ENCODE measurements around the gene CRISP3. TPM values are rescaled to one million over a fixed set of nuclear protein-coding genes. Genes with fewer than 3 reads are reported as not detected.

The CRISP3 gene, protein sequence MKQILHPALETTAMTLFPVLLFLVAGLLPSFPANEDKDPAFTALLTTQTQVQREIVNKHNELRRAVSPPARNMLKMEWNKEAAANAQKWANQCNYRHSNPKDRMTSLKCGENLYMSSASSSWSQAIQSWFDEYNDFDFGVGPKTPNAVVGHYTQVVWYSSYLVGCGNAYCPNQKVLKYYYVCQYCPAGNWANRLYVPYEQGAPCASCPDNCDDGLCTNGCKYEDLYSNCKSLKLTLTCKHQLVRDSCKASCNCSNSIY
- total RNA-seq (2022; extraction: Qiagen RNA extraction) = not detected in 5 replicates

DNA sequence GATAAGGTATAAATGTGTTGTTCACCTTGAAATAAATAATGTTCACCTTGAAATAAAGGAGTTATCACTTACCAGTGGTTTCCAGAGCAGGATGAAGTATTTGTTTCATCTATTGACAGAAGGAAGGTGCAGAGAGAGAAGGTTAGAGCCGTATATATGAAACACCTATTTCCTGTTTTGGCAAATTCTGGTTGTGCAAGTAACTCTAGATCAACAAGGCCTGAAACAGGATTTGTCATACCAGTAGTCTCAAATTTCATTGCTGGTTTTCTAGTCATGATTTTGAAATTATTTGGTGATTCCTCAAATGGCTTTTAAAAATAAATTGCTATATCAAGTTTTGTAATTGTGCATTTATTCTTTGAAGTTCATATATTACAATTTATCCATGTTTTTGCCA is at the start of gene CRISP3:
Gene CRISP3 (minus strand): TSS at position 130 of the 400 bp plus-strand sequence. CDS start 21 bp downstream, at position 109.

DNA sequence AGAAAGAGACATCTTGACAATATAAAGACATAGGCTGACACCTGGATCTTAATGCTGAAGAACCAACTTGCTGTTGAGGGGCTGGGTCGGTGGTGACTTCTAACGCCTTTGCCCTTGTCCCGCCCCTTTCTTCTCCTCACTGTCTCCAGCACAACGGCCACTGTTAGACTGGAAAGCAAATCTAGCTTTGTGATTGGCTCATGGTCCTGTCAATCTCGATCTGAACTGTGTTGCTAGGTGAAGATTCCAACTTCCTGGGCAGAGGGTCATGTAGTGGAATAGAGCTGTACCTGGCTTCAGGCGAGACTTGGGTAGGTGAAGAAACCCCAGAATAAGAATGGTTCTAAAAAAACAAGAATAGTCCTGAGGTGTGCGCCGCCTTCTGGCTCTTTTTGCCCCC is 43.0 kb upstream of the CRISP3 start, which contains the start of gene PGK2:
Gene PGK2 (minus strand): TSS at position 110 of the 400 bp plus-strand sequence. CDS start 98 bp downstream, at position 12.

DNA sequence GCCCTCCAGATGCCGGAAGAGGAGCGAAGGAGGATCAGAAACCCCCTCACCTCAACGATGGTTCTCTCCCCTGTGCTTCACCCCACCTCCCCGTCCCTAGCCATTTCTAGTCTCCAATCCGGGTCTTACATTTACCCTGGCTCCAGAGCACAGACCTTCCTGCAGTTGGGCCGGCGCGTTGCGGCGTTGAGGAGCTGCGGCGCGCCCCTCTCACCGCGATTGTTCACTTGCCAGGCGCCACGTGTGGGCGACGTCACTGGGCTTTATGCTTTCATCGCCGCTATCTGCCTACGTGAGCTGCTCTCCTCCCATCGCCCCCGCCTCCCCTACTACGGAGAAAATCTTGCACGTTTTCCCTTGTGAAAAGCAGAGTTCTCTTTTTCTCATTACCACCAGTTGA is 30.8 kb downstream of the CRISP3 start, which contains the start of gene CRISP2:
Gene CRISP2 (minus strand): TSS at position 198 of the 400 bp plus-strand sequence. CDS start 4,347 bp downstream, outside the sequence.

Other genes with a start within 250 kb of the CRISP3 start
- not detected in 5 replicates for gene GLYATL3, start 244.5 kb downstream of the CRISP3 start, total RNA-seq (2022; extraction: Qiagen RNA extraction)
- 18.6 to 21.3 TPM (median 19.1 TPM) in 5 replicates for gene C6orf141, start 193.7 kb downstream of the CRISP3 start, total RNA-seq (2022; extraction: Qiagen RNA extraction)
- gene RHAG, start 107.5 kb downstream of the CRISP3 start, total RNA-seq (2022; extraction: Qiagen RNA extraction) = 0.06 to 0.10 TPM (median 0.07 TPM) in 3 of 5 replicates, not detected in the others
- gene CRISP2, start 30.8 kb downstream of the CRISP3 start, total RNA-seq (2022; extraction: Qiagen RNA extraction) = not detected in 5 replicates
- gene PGK2, start 42.9 kb upstream of the CRISP3 start, total RNA-seq (2022; extraction: Qiagen RNA extraction) = not detected in 5 replicates
- gene CRISP1, start 122.1 kb upstream of the CRISP3 start, total RNA-seq (2022; extraction: Qiagen RNA extraction) = not detected in 5 replicates
- gene DEFB114, start 219.8 kb upstream of the CRISP3 start, total RNA-seq (2022; extraction: Qiagen RNA extraction) = not detected in 5 replicates
- gene DEFB113, start 225.2 kb upstream of the CRISP3 start, total RNA-seq (2022; extraction: Qiagen RNA extraction) = not detected in 5 replicates